Upper lobe of left lung (tissue), 6 donors: ENCODE results near the gene URGCP. TPM values are rescaled to one million over a fixed set of nuclear protein-coding genes. Genes with fewer than 3 reads are reported as not detected.

Experiments used
- ATAC-seq, 2 donors: fragments of 200-7000 bp; cut with Tn5 transposase; one replicate each; pipeline ENCODE4 v1.9.1; 2022; ENCODE audit warnings: mild to moderate bottlenecking in 2 of 2, moderate library complexity in 2 of 2; ENCODE audit not compliant: low FRiP score in 2 of 2
- DNase-seq, 2 donors: peaks; one replicate each; pipeline ENCODE4 v3.0.0-alpha.2; 2019 to 2020
- H3K27ac ChIP-seq, 4 donors: fragments of 200-600 bp; sonication (generic); one replicate each; pipeline ENCODE4 v1.5.1; 2016 to 2019
- H3K27me3 ChIP-seq, 4 donors: fragments of 200-600 bp; sonication (generic); one replicate each; pipeline ENCODE4 v1.5.1; 2017 to 2019
- H3K36me3 ChIP-seq, 4 donors: fragments of 200-600 bp; sonication (generic); one replicate each; pipeline ENCODE4 v1.5.1; 2016 to 2019
- H3K4me1 ChIP-seq, 4 donors: fragments of 200-600 bp; sonication (generic); one replicate each; pipeline ENCODE4 v1.5.1; 2018 to 2019
- H3K4me3 ChIP-seq, 4 donors: fragments of 200-600 bp; sonication (generic); one replicate each; pipeline ENCODE4 v1.5.1; 2017 to 2019; ENCODE audit warnings: mild to moderate bottlenecking in 2 of 4, moderate library complexity in 1 of 4
- H3K9me3 ChIP-seq, 4 donors: fragments of 200-600 bp; sonication (generic); one replicate each; pipeline ENCODE4 v1.5.1; 2018 to 2019
- CTCF ChIP-seq, 6 experiments: fragments of 450-650 bp in 4 of 6; fragments of 200-600 bp in 2 of 6; sonication (generic) in 2 of 6; IDR thresholded peaks; one replicate each; pipeline ENCODE4 v1.5.1; 2016 to 2019; ENCODE audit warnings: antibody characterized with exemption in 6 of 6
- EP300 ChIP-seq, 4 donors: sonication (generic); formaldehyde crosslinking; IDR thresholded peaks; one replicate each; pipeline ENCODE4 v1.5.1; 2017; ENCODE audit warnings: antibody characterized with exemption in 4 of 4, control low read depth in 2 of 4
- POLR2A ChIP-seq, 4 donors: fragments of 450-650 bp; IDR thresholded peaks; one replicate each; pipeline ENCODE4 v1.5.1; 2016 to 2017; ENCODE audit warnings: antibody characterized with exemption in 4 of 4, mild to moderate bottlenecking in 2 of 4
- POLR2AphosphoS5 ChIP-seq, 2 donors: sonication (generic); formaldehyde crosslinking; IDR thresholded peaks; one replicate each; pipeline ENCODE4 v1.5.1; 2017; ENCODE audit warnings: antibody characterized with exemption in 2 of 2
- WGBS, 2 donors: methylation state at CpG; one replicate each; pipeline ENCODE4 v1.1.5; 2017 to 2018; 5-methylcytosine and 5-hydroxymethylcytosine counted together
- total RNA-seq, 6 donors: library from RNA; depleted of rRNA in 4 of 6; stranded (reverse); fragments of >200 nt in 4 of 6; gene quantifications; one replicate each; pipeline versions ENCODE4 v1.1.0 to v1.2.1, GENCODE V29; 2016 to 2021
- donor health status: DM: no; HTN: no; CAD: no; lungs with moderate emphysema.
- donor health status: DM: no; HTN: yes; CAD: no; lungs with severe emphysema.

URGCP gene
- total RNA-seq, 6 donors from 2014 or later = 24.1 to 31.4 (median 29.4) TPM

GRCh38 chr7:43891069-43891955 is 15.1 kb downstream of the URGCP start:
- WGBS, 2 donors = 90 to 92% methylated on average over 12 of the region's 12 CpGs
- Histone ChIP-seq H3K36me3 (peaks cover 0 to 9% (median 5%) of the 10 kb centered on the region in 4 donors), H3K4me1 (peaks cover 0 to 10% (median 7%) of the 10 kb centered on the region in 4 donors), H3K27ac (no peak overlapping the region), H3K27me3 (no peaks in the 10 kb centered on the region), H3K4me3 (no peak overlapping the region), H3K9me3 (no peaks in the 10 kb centered on the region)
- no peak for TF ChIP-seq EP300 (IDR thresholded peaks at IDR 0.05)
- no peak for TF ChIP-seq POLR2A (IDR thresholded peaks at IDR 0.05)
- TF ChIP-seq CTCF (IDR thresholded peaks at IDR 0.05) = no peak
- TF ChIP-seq POLR2AphosphoS5 (IDR thresholded peaks at IDR 0.05) = no peak
- no peak for ATAC-seq
- no peak for DNase-seq

DNA sequence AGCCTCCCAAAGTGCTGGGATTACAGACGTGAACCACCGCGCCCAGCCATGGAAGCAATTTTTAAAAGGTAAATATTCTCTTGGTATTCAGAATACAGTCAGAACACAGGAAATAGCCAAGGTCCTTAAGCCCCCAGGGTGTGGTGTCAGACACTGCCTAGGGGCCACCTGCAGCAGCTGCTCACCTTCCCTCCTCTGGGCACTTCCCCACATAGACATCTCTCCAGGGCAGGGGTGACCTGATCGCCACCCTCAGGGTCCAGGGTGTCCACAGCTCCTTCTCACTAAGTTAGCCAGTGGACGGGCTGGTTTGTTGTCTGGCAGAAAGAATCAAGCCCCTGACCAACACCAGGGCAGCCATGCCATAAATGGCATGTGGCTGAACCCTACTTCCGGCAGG is 15.9 kb downstream of the URGCP start:
- TF ChIP-seq POLR2A (IDR thresholded peaks at IDR 0.05) = no peak
- H3K27ac ChIP-seq = no peak overlapping the region
- peaks cover 0 to 17% (median 13%) of the 10 kb centered on the region in 4 donors for H3K36me3 ChIP-seq
- no peak for DNase-seq
- peak in 1 of 2 donors; percentile 59 for ATAC-seq
- no peaks in the 10 kb centered on the region for H3K27me3 ChIP-seq
- H3K4me1 ChIP-seq = peaks cover 0 to 10% (median 7%) of the 10 kb centered on the region in 4 donors
- no peaks in the 10 kb centered on the region for H3K9me3 ChIP-seq
- no peak overlapping the region for H3K4me3 ChIP-seq
- 93 to 95% methylated on average over 6 of the region's 6 CpGs for WGBS, 2 donors

GRCh38 chr7:43888993-43889945 is 17.1 kb downstream of the URGCP start:
- Histone ChIP-seq H3K27me3 (no peaks in the 10 kb centered on the region), H3K4me3 (no peak overlapping the region), H3K27ac (no peak overlapping the region), H3K4me1 (peaks cover 0 to 10% (median 7%) of the 10 kb centered on the region in 4 donors), H3K9me3 (no peaks in the 10 kb centered on the region), H3K36me3 (peaks cover 0 to 29% (median 18%) of the 10 kb centered on the region in 4 donors)
- ATAC-seq (peak in 1 of 2 donors; percentile 48), DNase-seq (no peak)
- TF ChIP-seq POLR2A (IDR thresholded peaks at IDR 0.05) (no peak), POLR2AphosphoS5 (IDR thresholded peaks at IDR 0.05) (no peak), CTCF (IDR thresholded peaks at IDR 0.05) (no peak), EP300 (IDR thresholded peaks at IDR 0.05) (no peak)
- 68 to 76% methylated on average over 7 of the region's 7 CpGs for WGBS, 2 donors

GRCh38 chr7:43884617-43885016 is 21.8 kb downstream of the URGCP start:
- TF ChIP-seq POLR2AphosphoS5 (IDR thresholded peaks at IDR 0.05) (no peak), POLR2A (IDR thresholded peaks at IDR 0.05) (no peak), CTCF (IDR thresholded peaks at IDR 0.05) (no peak), EP300 (IDR thresholded peaks at IDR 0.05) (no peak)
- peaks cover 0 to 16% (median 6%) of the 10 kb centered on the region in 4 donors for H3K4me1 ChIP-seq
- H3K4me3 ChIP-seq = no peak overlapping the region
- no peaks in the 10 kb centered on the region for H3K27me3 ChIP-seq
- WGBS, 2 donors = 86 to 89% methylated on average over 4 of the region's 4 CpGs
- ATAC-seq (no peak), DNase-seq (no peak)
- no peaks in the 10 kb centered on the region for H3K9me3 ChIP-seq
- peaks cover 5 to 59% (median 34%) of the 10 kb centered on the region in 4 donors for H3K36me3 ChIP-seq
- H3K27ac ChIP-seq = no peak overlapping the region

DNA sequence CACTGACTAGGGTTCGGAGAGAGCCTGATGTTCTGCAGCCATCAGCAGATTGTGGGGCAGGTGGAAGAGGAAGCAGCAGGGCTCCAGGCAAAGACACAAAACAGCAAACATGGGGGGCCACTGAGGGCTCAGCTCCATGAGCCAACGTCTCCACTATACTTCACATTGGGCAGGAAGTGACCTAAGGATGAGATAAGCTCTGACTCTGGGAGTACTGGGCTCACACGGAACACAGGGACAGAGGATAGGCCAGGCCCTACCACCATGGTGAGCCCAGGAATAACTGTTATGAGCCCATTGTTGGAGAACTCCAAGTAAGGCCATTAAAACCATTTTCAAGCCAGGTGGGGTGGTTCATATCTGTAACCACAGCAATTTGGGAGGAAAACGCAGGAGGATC is 22.2 kb downstream of the URGCP start:
- ATAC-seq (no peak), DNase-seq (no peak)
- 75 to 76% methylated on average over 4 of the region's 4 CpGs for WGBS, 2 donors
- Histone ChIP-seq H3K27me3 (no peaks in the 10 kb centered on the region), H3K27ac (no peak overlapping the region), H3K4me3 (no peak overlapping the region), H3K9me3 (no peaks in the 10 kb centered on the region), H3K36me3 (peaks cover 5 to 61% (median 35%) of the 10 kb centered on the region in 4 donors), H3K4me1 (peaks cover 0 to 12% (median 7%) of the 10 kb centered on the region in 4 donors)
- TF ChIP-seq POLR2AphosphoS5 (IDR thresholded peaks at IDR 0.05) = no peak
- TF ChIP-seq POLR2A (IDR thresholded peaks at IDR 0.05) = no peak
- TF ChIP-seq EP300 (IDR thresholded peaks at IDR 0.05) = no peak
- TF ChIP-seq CTCF (IDR thresholded peaks at IDR 0.05) = no peak
